GM12801 (cell line): ENCODE measurements around the gene PARD3.

Experiments used
- TF ChIP-seq, protein P1 (sequence below): IDR thresholded peaks from one replicate; pipeline ENCODE4 v1.5.1; 2011; ENCODE audit warnings: control low read depth; ENCODE audit not compliant: insufficient read length; ENCODE audit errors: extremely low read depth

PARD3 gene

DNA sequence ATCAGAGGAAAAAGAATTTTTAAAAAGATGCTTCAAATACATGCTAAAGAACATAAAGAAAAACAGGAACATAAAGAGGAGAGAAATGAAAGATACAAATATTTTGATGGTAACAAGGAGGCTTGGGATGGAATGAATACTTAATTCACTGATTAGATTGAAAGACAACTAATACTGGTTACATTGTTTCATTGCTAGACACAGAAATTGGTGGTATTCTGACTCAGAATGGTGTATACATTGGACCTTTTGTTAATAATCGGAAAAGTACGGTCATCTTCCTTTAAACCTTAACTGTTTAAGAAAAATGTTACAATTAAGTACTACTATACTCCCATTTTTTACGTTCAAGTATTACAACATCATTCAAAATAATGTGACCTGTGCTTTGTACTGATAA is 567.5 kb downstream of the PARD3 start:
- TF ChIP-seq, protein P1, sequence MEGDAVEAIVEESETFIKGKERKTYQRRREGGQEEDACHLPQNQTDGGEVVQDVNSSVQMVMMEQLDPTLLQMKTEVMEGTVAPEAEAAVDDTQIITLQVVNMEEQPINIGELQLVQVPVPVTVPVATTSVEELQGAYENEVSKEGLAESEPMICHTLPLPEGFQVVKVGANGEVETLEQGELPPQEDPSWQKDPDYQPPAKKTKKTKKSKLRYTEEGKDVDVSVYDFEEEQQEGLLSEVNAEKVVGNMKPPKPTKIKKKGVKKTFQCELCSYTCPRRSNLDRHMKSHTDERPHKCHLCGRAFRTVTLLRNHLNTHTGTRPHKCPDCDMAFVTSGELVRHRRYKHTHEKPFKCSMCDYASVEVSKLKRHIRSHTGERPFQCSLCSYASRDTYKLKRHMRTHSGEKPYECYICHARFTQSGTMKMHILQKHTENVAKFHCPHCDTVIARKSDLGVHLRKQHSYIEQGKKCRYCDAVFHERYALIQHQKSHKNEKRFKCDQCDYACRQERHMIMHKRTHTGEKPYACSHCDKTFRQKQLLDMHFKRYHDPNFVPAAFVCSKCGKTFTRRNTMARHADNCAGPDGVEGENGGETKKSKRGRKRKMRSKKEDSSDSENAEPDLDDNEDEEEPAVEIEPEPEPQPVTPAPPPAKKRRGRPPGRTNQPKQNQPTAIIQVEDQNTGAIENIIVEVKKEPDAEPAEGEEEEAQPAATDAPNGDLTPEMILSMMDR, result no peak

DNA sequence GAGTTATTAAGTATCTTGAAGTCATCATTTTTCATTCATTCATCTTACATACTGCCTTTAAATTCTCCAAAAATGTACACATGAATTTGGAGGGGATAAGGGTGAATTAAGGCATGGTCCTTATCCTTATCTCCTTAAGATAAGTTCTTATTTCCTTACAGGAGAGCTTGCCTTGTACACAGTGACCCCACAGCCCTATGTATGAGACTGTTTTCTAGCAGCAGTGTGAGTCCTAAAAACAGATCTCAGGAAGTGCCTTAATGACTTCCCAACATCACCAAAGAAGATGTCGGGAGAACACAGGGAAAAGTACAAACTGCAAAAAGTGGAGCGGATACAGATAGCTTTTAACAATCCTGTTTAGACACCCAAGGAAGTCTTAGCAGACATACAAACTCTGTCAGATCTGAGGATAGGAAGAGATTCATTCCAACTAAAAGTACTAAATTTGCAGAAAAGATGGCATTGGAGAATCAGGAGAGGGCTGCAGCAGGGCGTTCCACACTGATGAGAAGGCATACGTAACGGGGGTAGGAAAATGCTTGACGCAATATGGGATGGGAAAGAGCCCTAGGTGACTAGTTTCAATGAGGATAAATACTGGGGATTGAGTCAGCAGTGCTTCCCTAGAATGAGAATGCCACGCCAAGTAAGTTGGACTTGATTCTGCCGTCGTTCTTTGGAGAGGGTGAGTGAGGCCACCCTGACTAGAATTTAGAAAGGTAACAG is 570.2 kb downstream of the PARD3 start:
- TF ChIP-seq, protein P1, result no peak

DNA sequence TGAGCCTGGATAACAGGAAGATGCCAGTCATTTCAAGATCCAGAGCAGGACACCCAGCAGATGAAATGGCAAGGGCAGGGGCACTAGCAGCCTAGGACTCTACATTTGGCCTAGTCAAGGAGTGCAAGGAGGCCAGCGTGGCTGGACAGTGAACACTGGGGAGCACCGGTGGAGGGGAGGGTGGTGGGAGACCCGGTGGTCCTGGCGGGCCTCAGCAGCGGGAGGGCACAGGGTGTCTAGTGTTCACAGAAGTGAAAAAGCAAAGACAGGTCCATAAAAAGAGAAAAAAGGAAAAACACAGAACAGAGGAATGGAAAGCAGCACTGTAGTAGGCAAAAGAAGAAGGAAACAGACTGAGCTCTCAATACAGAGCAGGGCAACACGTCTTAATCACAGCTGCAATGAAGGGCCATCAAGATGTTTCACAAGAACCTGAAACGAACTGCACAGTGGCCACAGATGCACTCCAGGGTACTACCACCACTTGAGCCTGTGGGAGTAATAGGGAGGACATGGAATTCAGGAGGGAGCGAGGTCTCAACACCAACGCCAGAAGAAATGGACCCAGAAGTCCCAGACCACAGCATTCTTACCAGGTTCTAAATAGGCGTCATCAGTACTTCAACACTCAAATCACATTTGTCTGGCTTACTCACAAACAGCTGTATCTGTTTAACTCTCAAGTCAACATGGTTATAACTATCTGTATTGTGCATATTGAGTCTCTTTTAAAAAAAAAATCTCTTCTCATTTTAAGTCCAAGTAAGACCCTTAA is 573.7 kb downstream of the PARD3 start:
- TF ChIP-seq, protein P1, result no peak

DNA sequence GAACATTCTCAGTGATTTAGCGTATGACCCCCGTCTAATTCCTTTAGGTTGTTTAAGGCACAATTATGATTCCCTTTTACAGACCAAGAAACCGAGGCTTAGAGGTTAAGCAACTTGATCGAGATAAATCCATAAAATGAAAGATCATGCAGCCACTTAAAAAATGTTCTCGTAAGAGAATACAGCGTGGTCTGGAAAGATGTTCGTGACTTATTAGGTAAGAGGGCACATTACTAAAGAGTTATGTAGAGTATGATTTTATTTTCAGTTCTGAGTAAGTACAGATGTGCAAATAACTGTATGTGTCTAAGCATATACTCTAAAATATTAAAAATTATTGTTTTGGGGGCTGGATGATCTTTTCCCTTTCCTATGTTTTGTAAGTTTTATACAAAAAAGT is 575.1 kb downstream of the PARD3 start:
- TF ChIP-seq, protein P1, result no peak

DNA sequence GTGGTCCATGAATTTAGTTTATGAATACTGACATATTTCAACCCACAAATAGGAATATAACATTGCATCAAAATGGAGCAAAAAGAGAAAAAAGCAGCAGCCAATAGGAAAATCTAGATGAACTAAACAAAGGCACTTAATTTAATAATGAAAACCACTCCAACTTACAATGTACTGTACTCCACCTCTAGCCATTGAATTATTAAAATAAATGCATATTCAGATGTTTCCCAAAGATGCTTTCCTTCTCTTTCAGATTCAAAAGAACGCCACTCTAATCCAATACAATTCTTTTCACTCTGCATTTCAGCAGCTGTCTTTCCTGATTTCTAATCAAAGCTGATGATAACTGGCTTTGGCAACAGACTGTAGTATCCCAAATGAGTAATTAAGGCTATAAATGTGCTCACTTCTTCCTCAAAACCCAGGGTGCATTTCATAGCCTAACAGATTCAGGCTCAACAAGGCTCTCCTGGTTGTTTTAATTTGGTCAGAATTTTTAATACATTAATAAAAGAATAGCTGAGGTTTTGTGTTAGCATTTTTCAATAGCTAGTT is 577.1 kb downstream of the PARD3 start:
- TF ChIP-seq, protein P1, result no peak

DNA sequence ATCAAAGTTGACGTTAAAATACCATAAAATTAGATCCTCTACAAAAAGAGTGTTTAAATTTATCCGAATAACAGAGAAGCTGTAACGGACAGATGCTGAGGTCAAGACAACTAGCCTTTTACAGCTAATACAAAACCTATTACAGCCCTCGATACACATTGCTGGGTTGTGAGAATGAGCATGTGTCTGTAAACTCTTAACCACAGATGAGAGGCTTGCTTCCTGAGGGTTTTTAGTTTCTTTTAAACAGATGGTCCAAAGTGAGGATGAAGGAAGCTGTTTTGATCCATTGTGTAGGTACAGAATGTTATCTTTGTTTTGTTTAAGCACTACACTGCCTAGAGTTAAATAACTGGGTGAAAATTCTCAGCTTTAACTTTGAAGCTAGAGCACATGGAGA is 578.2 kb downstream of the PARD3 start:
- TF ChIP-seq, protein P1, result no peak

DNA sequence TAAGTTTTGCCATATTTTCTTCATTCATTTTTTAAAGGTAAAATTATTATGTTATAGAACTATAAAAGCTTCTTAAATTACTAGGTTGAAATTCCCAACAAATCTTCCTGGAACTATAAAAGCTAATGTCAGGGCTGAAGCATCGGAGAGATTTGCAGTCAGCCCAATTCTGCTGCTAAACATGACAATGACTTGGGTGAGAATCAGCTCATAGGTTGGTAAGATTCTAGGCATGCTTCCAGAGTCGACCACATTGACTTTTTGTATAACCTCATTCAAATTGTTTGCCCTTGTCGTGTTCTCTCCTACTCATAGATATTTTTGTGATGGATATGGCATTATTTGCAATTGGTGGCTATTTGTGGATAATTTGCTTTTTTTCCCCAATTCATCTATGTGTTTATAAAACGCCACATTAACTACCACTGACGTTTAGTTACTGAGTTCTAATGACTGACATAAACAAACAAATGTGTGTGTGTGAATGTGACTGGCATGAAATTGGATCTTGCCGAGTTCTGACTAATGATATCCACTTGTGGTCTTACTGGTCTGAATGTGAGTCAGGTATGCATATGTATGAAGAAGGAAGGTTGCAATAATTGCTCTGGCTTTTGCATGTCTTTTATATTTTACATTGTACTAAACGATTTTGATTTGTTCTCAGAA is 579.8 kb downstream of the PARD3 start:
- TF ChIP-seq, protein P1, result no peak
